ENCODE measurements around the gene TAB3. TPM values are rescaled to one million over a fixed set of nuclear protein-coding genes. Genes with fewer than 3 reads are reported as not detected.

Gene TAB3
- total and polyA plus RNA-seq, 10 of the 15 experiments (the other 5 are each of a cell fraction or from before 2014, with no cell fraction given), result 1.7 to 22.1 (median 9.1) TPM

DNA sequence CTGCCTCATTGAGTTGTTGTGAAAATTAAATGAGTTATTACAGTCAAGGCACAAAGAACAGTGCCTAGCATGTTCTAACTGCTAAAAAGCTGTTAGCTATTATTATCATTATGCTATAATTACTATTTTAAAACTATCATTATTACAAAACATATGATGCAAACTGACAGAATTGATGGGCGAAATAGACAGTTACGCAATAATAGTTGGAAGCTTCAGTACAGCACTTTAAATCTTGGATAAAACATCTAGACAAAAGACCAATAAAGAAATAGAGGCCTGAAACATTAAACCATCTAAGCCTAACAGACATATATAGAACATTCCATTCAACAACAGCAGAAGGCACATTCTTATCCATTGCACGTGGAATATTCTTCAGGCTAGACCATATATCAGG is 73.0 kb downstream of the TAB3 start (continued):
- no peak for TF ChIP-seq PML (IDR thresholded peaks at IDR 0.05; ENCODE audit: low read length)
- TF ChIP-seq SPI1 (IDR thresholded peaks at IDR 0.05; ENCODE audit: borderline replicate concordance, insufficient read depth, low read depth, low read length), result no peak
- TF ChIP-seq, protein P1, sequence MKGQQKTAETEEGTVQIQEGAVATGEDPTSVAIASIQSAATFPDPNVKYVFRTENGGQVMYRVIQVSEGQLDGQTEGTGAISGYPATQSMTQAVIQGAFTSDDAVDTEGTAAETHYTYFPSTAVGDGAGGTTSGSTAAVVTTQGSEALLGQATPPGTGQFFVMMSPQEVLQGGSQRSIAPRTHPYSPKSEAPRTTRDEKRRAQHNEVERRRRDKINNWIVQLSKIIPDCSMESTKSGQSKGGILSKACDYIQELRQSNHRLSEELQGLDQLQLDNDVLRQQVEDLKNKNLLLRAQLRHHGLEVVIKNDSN (IDR thresholded peaks at IDR 0.05; ENCODE audit: borderline replicate concordance, extremely low read length, insufficient read depth, low read depth, low read length), result no peak

DNA sequence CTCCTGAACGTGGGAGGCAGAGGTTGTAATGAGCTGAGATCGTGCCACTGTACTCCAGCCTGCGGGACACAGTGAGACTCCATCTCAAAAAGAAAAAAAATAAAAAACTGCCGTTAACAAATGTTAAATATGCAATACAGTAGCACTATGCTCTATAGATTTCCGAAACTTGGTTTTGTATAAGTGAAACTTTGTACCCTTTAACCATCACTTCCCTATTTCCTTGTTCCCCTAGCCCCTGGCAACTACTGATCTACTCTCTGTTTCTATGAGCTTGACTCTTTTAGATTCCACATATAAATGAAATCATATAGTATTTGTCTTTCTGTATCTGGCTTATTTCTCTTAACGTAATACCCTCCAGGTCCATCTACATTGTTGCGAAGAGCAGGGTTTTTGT is 74.1 kb downstream of the TAB3 start:
- Histone ChIP-seq H3K36me3 (ENCODE audit: control insufficient read depth in 2 of 2, insufficient read depth in 2 of 2, low read length in 1 of 2) (no peaks in the 10 kb centered on the region), H3K9ac (ENCODE audit: control insufficient read depth, insufficient read depth, low read length) (no peak overlapping the region), H3K9me3 (replicated peaks; ENCODE audit: control insufficient read depth, insufficient read depth, low read length) (no peaks in the 10 kb centered on the region), H3K4me1 (ENCODE audit: control insufficient read depth, insufficient read depth, low read length) (peaks cover 3% of the 10 kb centered on the region; the same call in 1 of the 2 replicates), H3K79me2 (ENCODE audit: control insufficient read depth, insufficient read depth, low read length) (no peaks in the 10 kb centered on the region), H3K4me3 (no peak overlapping the region), H3K27ac (ENCODE audit: control insufficient read depth, insufficient read depth) (no peak overlapping the region), H2AFZ (ENCODE audit: control insufficient read depth, low read depth, low read length) (no peak overlapping the region), H3K27me3 (replicated peaks in 1 of 2; ENCODE audit: control insufficient read depth in 2 of 2, insufficient read depth in 2 of 2, low read length in 1 of 2) (no peaks in the 10 kb centered on the region), H3K4me2 (ENCODE audit: control insufficient read depth, insufficient read depth) (no peak overlapping the region), H4K20me1 (ENCODE audit: control insufficient read depth, insufficient read depth) (no peaks in the 10 kb centered on the region)
- no peak for FAIRE-seq
- intact Hi-C loops (cut with micrococcal nuclease; ENCODE audit: unreplicated experiment) (no loop called here), in situ Hi-C loops (cut with MboI) (no loop called here)
- RAD21 ChIA-PET (ENCODE audit: unreplicated experiment), result interaction anchor here (1.6 kb wide), 1 partner anchor 79 kb away, joined by 5 read pairs; no protein-coding TSS in a partner anchor
- SMC1A ChIA-PET (ENCODE audit: uncharacterized antibody, unreplicated experiment), result interaction anchor here (1.1 to 2.4 kb wide), 2 partner anchors 79 to 142 kb away, joined by 3 to 12 read pairs; no protein-coding TSS in a partner anchor
- TF ChIP-seq POLR2A (IDR thresholded peaks at IDR 0.05; ENCODE audit: low read depth, low read length) (no peak), SPI1 (IDR thresholded peaks at IDR 0.05; ENCODE audit: borderline replicate concordance, insufficient read depth, low read depth, low read length) (peak; percentile 53; the same call in 1 of the 2 replicates)
- no peak for ATAC-seq
- no TSS peak for BruUV-seq (replicated peaks)
- 35% methylated on average over 7 of the region's 7 CpGs for WGBS (ENCODE audit: insufficient coverage, insufficient replicate concordance, low lambda C conversion rate, missing lambda C conversion rate)
- CTCF ChIA-PET, result interaction anchor here (1.0 to 4.9 kb wide), 2 partner anchors 15 to 79 kb away, joined by 4 to 22 read pairs; no protein-coding TSS in a partner anchor
- DNase-seq (ENCODE audit: low read depth, low spot score), result no peak
- POLR2A ChIA-PET, result no interaction called here

Measured in GM12878 (cell line).